OCI-LY7 (cell line): ENCODE results near the gene ID3. TPM values are rescaled to one million over a fixed set of nuclear protein-coding genes. Genes with fewer than 3 reads are reported as not detected.

Experiments used
- BruUV-seq: library from RNA; stranded (reverse); fragments of 400-500 nt; replicated peaks from 2 replicates; lab custom pipeline; 2021; lab: Mats Ljungman, UMichigan
- CTCF ChIA-PET: fragments of 300-600 bp; sonication (Branson Sonifier 250); formaldehyde crosslinking; loops from one replicate; lab custom pipeline; 2022; ENCODE audit warnings: antibody characterized with exemption; ENCODE audit not compliant: unreplicated experiment; lab: Charles Lee
- POLR2A ChIA-PET: fragments of 300-600 bp; sonication (Branson Sonifier 250); formaldehyde crosslinking; loops from one replicate; lab custom pipeline; 2022; ENCODE audit warnings: antibody characterized with exemption; lab: Charles Lee
- DNase-seq: peaks from one replicate; pipeline ENCODE4 v3.0.0-alpha.2; 2015; ENCODE audit warnings: low spot score
- H2AFZ ChIP-seq: fragments of 200-600 bp; sonication (generic), shearing (Covaris generic); 2 replicates; pipeline ENCODE4 v1.6.1; 2014; ENCODE audit warnings: mild to moderate bottlenecking, antibody characterized with exemption, low read length, moderate library complexity
- H3K27ac ChIP-seq: fragments of 200-600 bp; sonication (generic); 2 replicates; pipeline ENCODE4 v1.5.1; 2014; ENCODE audit warnings: mixed run types, low read depth, mild to moderate bottlenecking, moderate library complexity, low read length, inconsistent platforms; ENCODE audit not compliant: poor library complexity, severe bottlenecking
- H3K36me3 ChIP-seq: fragments of 200-600 bp; sonication (generic); 2 replicates; pipeline ENCODE4 v1.6.1; 2014; ENCODE audit warnings: mild to moderate bottlenecking, antibody characterized with exemption, low read length, moderate library complexity, mixed read lengths; ENCODE audit not compliant: insufficient read depth
- H3K4me1 ChIP-seq: fragments of 200-600 bp; sonication (generic); 2 replicates; pipeline ENCODE4 v1.5.1; 2014; ENCODE audit warnings: mild to moderate bottlenecking, low read length; ENCODE audit not compliant: insufficient read depth, poor library complexity, severe bottlenecking
- H3K4me2 ChIP-seq: fragments of 200-600 bp; sonication (generic); 2 replicates; pipeline ENCODE4 v1.6.1; 2014; ENCODE audit warnings: mild to moderate bottlenecking, low read length
- H3K4me3 ChIP-seq: fragments of 200-600 bp; sonication (generic); 2 replicates; pipeline ENCODE4 v1.5.1; 2014; ENCODE audit warnings: mild to moderate bottlenecking, low read depth, low read length; ENCODE audit not compliant: poor library complexity, severe bottlenecking
- H3K79me2 ChIP-seq: fragments of 200-600 bp; sonication (generic); 2 replicates; pipeline ENCODE4 v1.6.1; 2016; ENCODE audit warnings: low read depth, mild to moderate bottlenecking, low read length, moderate library complexity, mixed read lengths; ENCODE audit not compliant: insufficient read depth
- H3K9me2 ChIP-seq: fragments of 200-600 bp; sonication (generic); 2 replicates; pipeline ENCODE4 v1.6.1; 2016; ENCODE audit warnings: mild to moderate bottlenecking, low read length, mixed read lengths; ENCODE audit not compliant: insufficient read depth
- H3K9me3 ChIP-seq: fragments of 200-600 bp; sonication (generic); 2 replicates; pipeline ENCODE4 v1.6.1; 2014; ENCODE audit warnings: mild to moderate bottlenecking, mixed run types, low read length, mixed read lengths
- H4K20me1 ChIP-seq: fragments of 200-600 bp; sonication (generic); 2 replicates; pipeline ENCODE4 v1.6.1; 2014; ENCODE audit warnings: mild to moderate bottlenecking, antibody characterized with exemption, low read length, moderate library complexity, mixed read lengths; ENCODE audit not compliant: insufficient read depth
- CTCF ChIP-seq: fragments of 200-600 bp; sonication (generic); conservative IDR thresholded peaks from 2 replicates; pipeline ENCODE4 v1.5.1; 2014; ENCODE audit warnings: mild to moderate bottlenecking, antibody characterized with exemption, low read length, moderate library complexity, mixed read lengths
- EZH2phosphoT487 ChIP-seq: fragments of 200-600 bp; sonication (generic); IDR thresholded peaks from 2 replicates; pipeline ENCODE4 v1.6.1; 2018; ENCODE audit warnings: low read depth, borderline replicate concordance, mild to moderate bottlenecking, mixed run types, antibody characterized with exemption, low read length, moderate library complexity, mixed read lengths
- intact Hi-C: fragments of 100-400 bp; cut with micrococcal nuclease; formaldehyde crosslinking; loops from one replicate; pipeline ENCODE4 v1.10.0; 2022; ENCODE audit not compliant: unreplicated experiment
- total RNA-seq, 2 experiments: library from RNA; depleted of rRNA in 1 of 2; stranded (reverse); fragments of >200 nt in 1 of 2; shearing (Covaris generic) in 1 of 2; gene quantifications; 2 replicates each; pipeline ENCODE4 v1.2.3, GENCODE V29; 2014 to 2022

Gene ID3
- total RNA-seq, 2 experiments from 2014 or later, result 629 to 1,658 TPM

GRCh38 chr1:23557471-23558124 is 1.7 kb downstream of the ID3 start:
- H3K4me1 ChIP-seq, result peaks cover 67% of the 10 kb centered on the region
- BruUV-seq, result no TSS peak

GRCh38 chr1:23556635-23557470 is 2.4 kb downstream of the ID3 start:
- POLR2A ChIA-PET, result interaction anchor here (0.6 to 12.1 kb wide), 22 partner anchors 8 to 109 kb away, joined by 3 to 259 read pairs (median 10); partner anchors contain the start of gene E2F2
- H3K27ac ChIP-seq, result peak overlapping the region; percentile 97
- peaks cover 68% of the 10 kb centered on the region for H3K4me1 ChIP-seq
- H3K9me2 ChIP-seq, result no peaks in the 10 kb centered on the region
- peaks cover 18% of the 10 kb centered on the region for H4K20me1 ChIP-seq
- H3K79me2 ChIP-seq, result peaks cover 56% of the 10 kb centered on the region
- peak overlapping the region; percentile 93 for H3K4me2 ChIP-seq
- CTCF ChIA-PET, result interaction anchor here (1.7 kb wide), 1 partner anchor 78 kb away, joined by 5 read pairs; no protein-coding TSS in a partner anchor
- H2AFZ ChIP-seq, result no peak overlapping the region
- peak; percentile 78 for DNase-seq
- H3K4me3 ChIP-seq, result peak overlapping the region; percentile 94
- TF ChIP-seq CTCF (no peak), EZH2phosphoT487 (no peak)
- peaks cover 28% of the 10 kb centered on the region for H3K36me3 ChIP-seq
- BruUV-seq, result no TSS peak
- no peaks in the 10 kb centered on the region for H3K9me3 ChIP-seq
- intact Hi-C loops, result loop anchor here (1.0 kb wide), 2 partner anchors 17 to 34 kb away; no protein-coding TSS in a partner anchor

More at GRCh38 chr1:23557471-23558124, 1.7 kb downstream of the ID3 start:
- no peak overlapping the region for H2AFZ ChIP-seq
- CTCF ChIA-PET, result interaction anchor here (0.8 kb wide), 1 partner anchor 14 kb away, joined by 3 read pairs; no protein-coding TSS in a partner anchor
- peak overlapping the region; percentile 94 for H3K4me3 ChIP-seq
- peaks cover 18% of the 10 kb centered on the region for H4K20me1 ChIP-seq
- intact Hi-C loops, result loop anchor here (1.0 kb wide), 1 partner anchor 17 kb away; no protein-coding TSS in a partner anchor
- peak overlapping the region; percentile 97 for H3K27ac ChIP-seq
- no peaks in the 10 kb centered on the region for H3K9me2 ChIP-seq
- H3K4me2 ChIP-seq, result peak overlapping the region; percentile 93
- peaks cover 57% of the 10 kb centered on the region for H3K79me2 ChIP-seq
- peaks cover 28% of the 10 kb centered on the region for H3K36me3 ChIP-seq
- DNase-seq, result peak; percentile 77
- no peaks in the 10 kb centered on the region for H3K9me3 ChIP-seq
- TF ChIP-seq CTCF (0 out of 2 replicates have a peak, but pooled peaks have one; percentile 21), EZH2phosphoT487 (no peak)
- POLR2A ChIA-PET, result interaction anchor here (0.7 to 12.1 kb wide), 7 partner anchors 16 to 397 kb away, joined by 3 to 259 read pairs (median 43); no protein-coding TSS in a partner anchor
